ENCODE results near the gene ACVR1B. TPM values are rescaled to one million over a fixed set of nuclear protein-coding genes. Genes with fewer than 3 reads are reported as not detected.

ACVR1B gene
- total and polyA plus RNA-seq, 2 donors (not counting 3 experiments of a cell fraction or from before 2014, with no cell fraction given) = 29.0 to 33.7 TPM

GRCh38 chr12:52041695-52042123 lies 90.2 kb downstream of the ACVR1B start:
- no peak for DNase-seq (ENCODE audit: low read depth, low spot score)
- ChIA-PET POLR2A (no interaction called here), CTCF (interaction anchor here (0.8 to 8.7 kb wide), 3 partner anchors 10 to 41 kb away, joined by 3 to 67 read pairs (median 3); partner anchors contain the start of gene NR4A1)
- TF ChIP-seq EZH2 (IDR thresholded peaks at IDR 0.05; ENCODE audit: borderline replicate concordance, low read depth, low read length, severe bottlenecking) = no peak
- no peak for TF ChIP-seq FOS (IDR thresholded peaks at IDR 0.05; ENCODE audit: borderline replicate concordance, insufficient read depth, low read length)
- no peak for TF ChIP-seq CTCF (IDR thresholded peaks at IDR 0.05; ENCODE audit: extremely low read depth in 1 of 2, insufficient read depth in 1 of 2, low read depth in 1 of 2, low read length in 2 of 2)
- no peak for TF ChIP-seq POLR2AphosphoS5 (IDR thresholded peaks at IDR 0.05; ENCODE audit: insufficient read depth, low read depth, low read length)
- no peak for TF ChIP-seq MAX (IDR thresholded peaks at IDR 0.05; ENCODE audit: insufficient read depth, insufficient read length)
- no peak for TF ChIP-seq JUN (IDR thresholded peaks at IDR 0.05; ENCODE audit: borderline replicate concordance, insufficient read depth, insufficient read length, low read depth)
- TF ChIP-seq GATA2 (IDR thresholded peaks at IDR 0.05; ENCODE audit: insufficient read depth, insufficient read length, low read depth, low read length) = no peak
- no peak for TF ChIP-seq POLR2A (IDR thresholded peaks at IDR 0.05; ENCODE audit: low read depth, low read length)
- TF ChIP-seq MYC (IDR thresholded peaks at IDR 0.05; ENCODE audit: low read depth, low read length) = no peak
- H3K4me1 ChIP-seq (ENCODE audit: control insufficient read depth, extremely low read depth, insufficient read depth, low read length) = peaks cover 33% of the 10 kb centered on the region
- H3K4me3 ChIP-seq (replicated peaks in 1 of 3; ENCODE audit: insufficient read depth in 1 of 3, low read depth in 1 of 3, low read length in 3 of 3) = no peak overlapping the region
- dilution Hi-C loops (cut with MboI; ENCODE audit: extremely low pct_ligation_motif_present, low sequenced_read_pairs) = no loop called here
- intact Hi-C loops (cut with micrococcal nuclease) = no loop called here
- no peaks in the 10 kb centered on the region for H3K9me1 ChIP-seq (replicated peaks; ENCODE audit: control insufficient read depth, extremely low read depth, insufficient read depth, low read length)
- no peaks in the 10 kb centered on the region for H3K36me3 ChIP-seq (ENCODE audit: control insufficient read depth in 2 of 2, extremely low read depth in 1 of 2, insufficient read depth in 2 of 2, low read length in 2 of 2)
- no peak overlapping the region for H2AFZ ChIP-seq (ENCODE audit: low read depth, low read length)
- BruUV-seq (replicated peaks) = no TSS peak
- FAIRE-seq = no peak
- H3K27me3 ChIP-seq (ENCODE audit: control insufficient read depth in 2 of 2, insufficient read depth in 2 of 2, low read length in 2 of 2) = no peaks in the 10 kb centered on the region
- no peak overlapping the region for H3K27ac ChIP-seq (ENCODE audit: insufficient read depth, low read depth, low read length)
- no peaks in the 10 kb centered on the region for H3K79me2 ChIP-seq (ENCODE audit: control insufficient read depth, insufficient read depth, low read length)
- no peaks in the 10 kb centered on the region for H4K20me1 ChIP-seq (replicated peaks; ENCODE audit: control insufficient read depth, extremely low read depth, insufficient read depth, low read length)
- H3K4me2 ChIP-seq (ENCODE audit: insufficient read depth, low read length) = no peak overlapping the region
- no peaks in the 10 kb centered on the region for H3K9me3 ChIP-seq (replicated peaks; ENCODE audit: control insufficient read depth, insufficient read depth, low read length)
- H3K9ac ChIP-seq (replicated peaks; ENCODE audit: extremely low read depth, insufficient read depth, low read length) = no peak overlapping the region
